ENCODE results near the gene TAF6L.
"Not testable (repeated sequence)": the region's sequence is repeated elsewhere in the genome, so short reads cannot be mapped to it uniquely, and the experiment has no call there.

TAF6L gene

DNA sequence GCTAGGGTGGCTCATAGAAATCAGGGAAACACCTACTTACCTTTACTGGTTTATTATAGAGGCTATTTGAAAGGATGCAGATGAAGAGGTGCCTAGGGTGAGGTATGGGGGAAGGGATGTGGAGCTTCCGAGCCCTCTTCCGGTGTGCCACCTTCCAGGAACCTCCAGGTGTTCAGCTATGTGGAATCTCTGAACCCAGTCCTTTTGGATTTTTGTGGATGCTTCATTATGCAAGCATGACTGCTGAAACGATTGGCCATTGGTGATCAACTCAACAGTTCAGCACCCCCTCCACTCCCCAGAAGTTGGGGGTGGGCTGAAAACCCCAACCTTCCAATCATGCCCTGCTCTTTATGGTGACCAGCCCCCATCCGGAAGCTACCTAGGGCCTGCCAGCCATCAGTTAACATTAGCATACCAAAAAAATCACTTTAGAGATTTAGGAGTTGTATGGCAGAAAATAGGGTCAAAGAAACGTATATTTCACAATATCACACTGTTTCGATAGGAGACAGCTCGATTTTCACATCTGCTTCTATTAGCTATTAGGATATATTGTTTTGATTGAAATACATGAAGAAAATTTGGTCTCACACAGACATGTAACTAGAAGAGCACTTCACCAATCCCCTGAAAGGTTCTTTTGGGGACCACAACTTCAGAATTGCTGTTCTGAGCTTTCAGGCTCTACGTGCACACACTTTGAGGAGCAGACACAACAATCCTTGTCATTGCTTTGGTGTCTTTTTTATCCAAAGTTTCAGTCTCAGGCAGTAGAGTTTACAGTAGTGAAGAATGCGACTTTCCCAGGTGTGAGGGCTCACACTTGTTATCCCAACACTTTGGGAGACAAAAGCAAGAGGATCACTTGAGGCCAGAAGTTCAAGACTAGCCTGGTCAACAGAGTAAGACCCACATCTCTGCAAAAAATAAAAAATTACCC, 13.1 kb upstream of the TAF6L start:
- DNase-seq, result no peak

DNA sequence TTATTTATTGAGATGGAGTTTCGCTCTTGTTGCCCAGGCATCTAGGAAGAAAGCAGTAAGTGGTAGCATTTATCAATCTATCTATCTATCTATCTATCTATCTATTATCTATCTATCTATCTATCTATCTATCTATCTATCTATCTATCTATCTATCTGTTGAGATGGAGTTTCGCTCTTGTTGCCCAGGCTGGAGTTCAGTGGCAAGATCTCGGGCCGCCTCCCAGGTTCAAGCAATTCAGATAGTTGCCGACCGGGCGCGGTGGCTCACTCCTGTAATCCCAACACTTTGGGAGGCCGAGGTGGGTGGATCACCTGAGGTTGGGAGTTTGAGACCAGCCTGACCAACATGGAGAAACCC, 10.3 kb upstream of the TAF6L start:
- not testable (repeated sequence) for DNase-seq

DNA sequence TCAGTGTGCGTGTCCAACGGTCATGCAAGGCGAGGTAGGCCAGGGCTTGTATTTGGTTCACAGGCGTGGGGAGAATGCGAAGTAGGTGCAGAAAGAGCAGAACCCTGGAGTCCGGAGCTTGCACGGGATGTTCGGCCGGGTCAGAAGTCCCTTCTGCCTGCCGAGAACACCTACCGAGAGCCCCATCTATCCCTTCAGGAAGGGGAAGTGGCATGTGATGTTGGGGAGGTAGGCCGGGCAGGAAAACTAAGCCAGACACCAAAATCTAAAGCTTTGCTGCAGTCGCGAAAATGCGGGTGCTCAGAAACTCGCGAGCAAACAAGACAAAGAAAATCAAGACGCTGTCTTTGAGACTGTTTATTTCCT, 435 bp upstream of the TAF6L start:
- peak; percentile 60 for DNase-seq

DNA sequence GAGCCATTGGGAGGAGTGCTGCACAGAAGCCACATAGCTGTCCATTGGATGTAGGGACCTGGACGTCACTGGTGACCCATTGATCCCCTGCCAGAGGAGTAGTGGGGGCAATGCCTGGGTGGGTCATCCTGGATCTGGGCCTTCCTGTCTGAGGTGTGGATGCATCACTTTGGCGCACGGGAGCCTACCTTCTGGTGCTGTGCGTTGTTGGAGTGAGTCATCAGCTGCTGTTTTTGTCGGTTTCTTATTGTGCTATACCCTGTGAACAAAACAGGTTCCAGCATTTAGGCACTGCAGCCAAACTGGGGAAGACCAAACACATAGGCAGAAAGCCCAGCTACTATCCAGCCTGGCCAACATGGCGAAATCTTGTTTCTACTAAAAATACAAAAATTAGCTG, 3.2 kb downstream of the TAF6L start:
- DNase-seq, result no peak

DNA sequence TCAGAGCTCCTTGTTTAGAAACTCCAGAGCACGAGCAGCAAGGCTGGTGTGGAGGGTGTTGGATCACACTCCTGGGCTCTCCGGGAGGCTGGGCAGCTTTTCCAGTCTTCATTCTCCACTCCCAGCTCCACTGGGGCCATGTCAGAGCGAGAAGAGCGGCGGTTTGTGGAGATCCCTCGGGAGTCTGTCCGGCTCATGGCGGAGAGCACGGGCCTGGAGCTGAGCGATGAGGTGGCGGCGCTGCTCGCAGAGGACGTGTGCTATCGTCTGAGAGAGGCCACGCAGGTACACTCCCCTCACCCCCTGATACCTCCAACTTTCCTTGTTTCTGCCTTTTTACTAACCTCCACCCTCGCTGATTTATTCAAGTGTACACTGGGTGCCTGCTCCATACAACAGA, 4.5 kb downstream of the TAF6L start:
- DNase-seq, result no peak

DNA sequence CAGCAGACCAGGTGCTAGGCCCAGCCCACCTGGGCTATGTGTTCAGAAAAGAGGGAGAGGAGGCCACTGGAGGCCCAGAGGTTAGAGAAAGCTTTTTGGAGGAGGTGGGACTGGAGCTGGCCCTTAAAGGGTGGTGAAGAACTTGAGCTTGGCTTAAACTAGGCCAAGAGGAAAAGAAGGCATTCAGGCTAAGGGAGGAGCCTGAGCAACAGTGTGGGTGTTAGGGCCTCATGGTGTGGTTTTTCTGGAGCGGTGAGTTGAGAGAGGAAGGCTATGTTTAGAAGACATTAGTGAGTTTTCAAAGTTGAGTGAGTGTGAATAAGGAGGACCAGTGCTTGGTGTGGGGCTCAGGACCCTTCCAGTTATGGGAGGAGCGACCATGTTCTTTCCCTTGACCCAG, 6.2 kb downstream of the TAF6L start:
- DNase-seq, result no peak

DNA sequence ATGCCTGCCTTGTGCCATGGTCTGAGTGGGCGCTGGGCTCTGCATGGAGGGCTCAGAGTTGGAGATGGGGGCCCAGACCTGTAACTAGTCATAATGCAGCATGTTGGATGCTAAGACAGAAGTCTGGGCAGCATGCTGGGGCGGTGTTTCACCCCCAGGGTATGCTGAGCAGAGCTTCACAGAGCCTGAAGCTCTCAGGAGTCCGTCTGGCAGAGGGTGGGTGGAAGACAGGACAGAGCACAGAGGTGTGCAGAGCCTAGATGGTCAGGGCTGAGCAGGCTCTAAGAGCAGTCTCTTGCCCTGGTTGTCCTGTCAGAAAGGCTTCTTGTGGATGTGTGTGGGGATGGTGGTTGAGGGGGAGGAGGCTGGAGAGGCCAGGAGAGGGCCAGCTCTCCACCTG, 7.2 kb downstream of the TAF6L start:
- no peak for DNase-seq

DNA sequence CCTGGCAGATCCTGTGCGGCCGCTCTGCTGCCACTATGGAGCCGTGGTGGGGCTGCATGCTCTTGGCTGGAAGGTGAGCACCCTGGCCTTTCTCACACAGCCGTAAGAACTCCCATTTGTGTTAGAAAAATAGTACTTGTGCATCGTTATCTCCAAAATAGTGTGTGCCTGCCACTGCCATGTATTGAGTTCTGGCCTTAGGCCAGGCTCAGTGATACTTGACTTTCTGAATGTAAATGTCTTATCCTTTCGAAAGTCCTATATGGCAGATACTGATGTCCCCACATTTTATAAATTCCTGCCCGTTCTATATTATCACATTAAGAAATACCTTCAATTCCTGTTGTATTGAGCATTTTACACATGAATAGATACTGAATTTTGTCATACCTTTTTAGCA, 11.6 kb downstream of the TAF6L start:
- no peak for DNase-seq

DNA sequence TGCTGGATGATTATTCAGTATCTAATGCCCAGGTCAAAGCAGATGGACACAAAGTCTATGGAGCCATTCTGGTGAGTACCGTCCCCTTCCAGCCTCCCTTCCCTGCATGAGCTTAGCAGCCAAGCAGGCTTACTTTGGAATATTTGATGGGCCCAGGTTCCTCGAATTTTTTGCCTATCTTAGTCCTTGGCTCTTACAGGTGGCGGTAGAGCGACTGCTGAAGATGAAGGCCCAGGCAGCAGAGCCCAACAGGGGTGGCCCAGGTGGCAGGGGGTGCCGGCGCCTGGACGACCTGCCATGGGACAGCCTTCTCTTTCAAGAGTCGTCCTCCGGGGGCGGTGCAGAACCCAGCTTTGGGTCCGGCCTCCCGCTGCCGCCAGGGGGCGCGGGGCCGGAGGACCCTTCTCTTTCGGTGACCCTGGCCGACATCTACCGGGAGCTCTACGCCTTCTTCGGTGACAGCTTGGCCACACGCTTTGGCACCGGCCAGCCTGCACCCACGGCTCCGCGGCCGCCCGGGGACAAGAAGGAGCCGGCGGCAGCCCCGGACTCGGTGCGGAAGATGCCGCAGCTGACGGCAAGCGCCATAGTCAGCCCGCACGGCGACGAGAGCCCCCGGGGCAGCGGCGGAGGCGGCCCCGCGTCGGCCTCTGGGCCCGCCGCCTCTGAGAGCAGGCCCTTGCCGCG, 15.3 kb downstream of the TAF6L start:
- DNase-seq, result peak; percentile 68

DNA sequence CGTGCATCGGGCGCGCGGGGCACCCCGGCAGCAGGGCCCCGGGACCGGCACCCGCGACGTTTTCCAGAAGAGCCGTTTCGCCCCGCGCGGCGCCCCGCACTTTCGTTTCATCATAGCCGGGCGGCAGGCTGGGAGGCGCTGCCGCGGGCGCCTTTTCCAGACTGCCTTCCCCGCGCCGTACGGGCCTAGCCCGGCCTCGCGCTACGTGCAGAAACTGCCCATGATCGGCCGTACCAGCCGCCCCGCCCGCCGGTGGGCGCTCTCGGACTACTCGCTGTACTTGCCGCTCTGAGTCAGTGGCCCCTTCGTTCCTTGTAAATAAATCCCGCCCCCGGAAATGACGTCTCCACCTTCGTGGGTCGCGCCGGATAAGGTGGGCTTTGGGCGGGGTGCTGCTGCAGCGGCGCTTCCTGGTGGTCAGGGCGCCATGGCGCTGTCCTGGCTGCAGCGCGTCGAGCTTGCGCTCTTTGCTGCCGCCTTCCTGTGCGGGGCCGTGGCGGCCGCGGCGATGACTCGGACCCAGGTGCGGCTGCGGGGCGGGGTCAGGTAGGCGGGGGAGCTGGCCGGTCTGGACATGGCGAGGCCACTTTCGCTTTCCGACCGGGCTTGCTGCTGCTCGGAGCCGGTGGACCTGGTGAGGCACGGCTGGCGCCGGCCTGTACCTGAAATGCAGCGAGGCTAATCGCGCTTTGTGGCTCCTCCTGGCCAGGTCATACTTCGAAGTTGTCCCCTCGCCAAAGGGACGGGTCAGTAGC, 16.0 kb downstream of the TAF6L start, which contains the start of gene TMEM179B:
Gene TMEM179B, plus strand, starts transcription at position 398 of the 755 bp plus-strand sequence. Its CDS starts 30 bp downstream, at position 428.
- DNase-seq, result peak; percentile 85

DNA sequence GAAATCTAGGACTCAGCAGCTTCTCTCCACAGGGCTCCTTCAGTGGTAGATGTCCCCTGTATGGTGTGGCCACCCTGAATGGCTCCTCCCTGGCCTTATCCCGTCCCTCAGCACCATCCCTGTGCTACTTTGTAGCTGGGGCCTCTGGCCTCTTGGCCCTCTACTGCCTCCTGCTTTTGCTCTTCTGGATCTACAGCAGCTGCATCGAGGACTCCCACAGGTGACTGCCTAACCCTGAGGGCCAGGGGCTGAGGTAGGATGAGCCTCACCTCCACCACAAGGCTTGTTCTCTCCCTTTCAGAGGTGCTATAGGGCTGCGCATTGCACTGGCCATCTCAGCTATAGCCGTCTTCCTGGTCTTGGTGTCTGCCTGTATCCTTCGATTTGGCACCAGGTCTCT, 17.8 kb downstream of the TAF6L start:
- no peak for DNase-seq

DNA sequence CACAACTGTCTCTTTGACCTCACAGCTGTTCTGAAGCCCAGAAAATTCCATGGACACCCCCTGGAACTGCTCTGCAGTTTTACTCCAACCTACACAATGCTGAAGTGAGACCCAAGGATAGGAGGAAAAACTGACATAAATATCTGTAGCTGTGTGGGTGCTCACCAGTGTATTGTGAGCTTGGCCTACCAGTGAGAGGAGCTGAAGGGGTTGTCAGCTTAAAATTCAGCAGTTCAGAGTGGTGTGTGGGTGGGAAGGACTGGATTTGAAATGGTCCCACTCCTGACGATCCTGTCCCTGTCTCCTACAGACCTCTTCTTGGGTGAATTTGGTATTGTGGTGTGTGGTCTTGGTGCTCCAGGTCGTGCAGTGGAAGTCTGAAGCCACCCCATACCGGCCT, 18.4 kb downstream of the TAF6L start:
- no peak for DNase-seq

DNA sequence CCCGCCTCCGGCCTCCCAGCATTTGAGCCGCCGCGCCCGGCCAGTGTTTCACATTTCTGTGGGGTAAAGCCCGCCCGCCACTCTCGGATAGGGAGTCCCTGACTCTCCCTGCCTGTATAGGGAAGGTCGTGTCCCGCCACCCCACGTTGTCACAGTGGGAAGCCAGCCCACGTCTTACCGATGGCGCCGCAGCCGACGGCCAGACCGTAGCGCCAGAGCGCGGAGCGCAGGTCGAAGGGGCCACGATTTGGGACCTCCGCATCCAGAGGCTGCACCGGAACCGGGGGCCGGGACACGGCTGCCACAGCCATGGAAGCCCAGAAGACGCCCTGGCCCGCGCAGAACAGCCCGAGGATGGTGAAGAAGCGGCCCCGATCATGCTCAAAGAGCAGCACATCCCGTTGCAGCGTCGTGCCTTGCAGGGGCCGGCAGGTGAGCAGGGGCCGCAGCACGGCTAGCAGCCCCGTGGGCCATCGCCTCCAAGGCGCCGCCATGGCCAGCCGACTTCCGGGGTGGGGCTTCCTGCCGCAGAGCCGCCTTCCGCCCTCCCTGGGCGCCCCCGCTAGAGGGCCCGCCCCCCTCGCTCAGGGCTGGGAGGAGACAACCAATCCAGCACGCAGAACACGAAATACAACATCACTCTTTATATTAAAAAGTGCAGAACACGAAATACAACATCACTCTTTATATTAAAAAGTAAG, 20.5 kb downstream of the TAF6L start, which contains the start of gene TMEM223:
Gene TMEM223, minus strand, starts transcription at position 506 of the 701 bp plus-strand sequence. Its CDS starts 12 bp downstream, at position 494.
- peak; percentile 68 for DNase-seq

DNA sequence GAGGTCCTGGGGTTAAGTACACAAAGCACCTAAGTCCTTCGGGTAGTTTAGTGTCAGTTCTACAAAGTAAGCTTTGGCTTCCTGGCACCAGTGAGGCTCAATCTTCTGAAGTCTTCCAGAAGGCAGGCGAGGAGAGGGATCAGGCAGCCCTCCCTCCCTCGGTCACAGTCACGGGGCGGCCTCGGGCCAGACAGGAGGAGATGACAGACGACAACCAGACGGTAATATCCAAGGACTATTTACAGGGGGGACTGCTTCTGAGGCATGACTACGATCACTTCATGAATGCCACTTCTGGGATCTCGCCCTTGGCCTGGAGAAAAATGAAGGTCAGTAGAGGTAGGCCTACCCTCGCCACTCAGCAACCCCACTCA, 21.0 kb downstream of the TAF6L start:
- DNase-seq, result no peak

DNA sequence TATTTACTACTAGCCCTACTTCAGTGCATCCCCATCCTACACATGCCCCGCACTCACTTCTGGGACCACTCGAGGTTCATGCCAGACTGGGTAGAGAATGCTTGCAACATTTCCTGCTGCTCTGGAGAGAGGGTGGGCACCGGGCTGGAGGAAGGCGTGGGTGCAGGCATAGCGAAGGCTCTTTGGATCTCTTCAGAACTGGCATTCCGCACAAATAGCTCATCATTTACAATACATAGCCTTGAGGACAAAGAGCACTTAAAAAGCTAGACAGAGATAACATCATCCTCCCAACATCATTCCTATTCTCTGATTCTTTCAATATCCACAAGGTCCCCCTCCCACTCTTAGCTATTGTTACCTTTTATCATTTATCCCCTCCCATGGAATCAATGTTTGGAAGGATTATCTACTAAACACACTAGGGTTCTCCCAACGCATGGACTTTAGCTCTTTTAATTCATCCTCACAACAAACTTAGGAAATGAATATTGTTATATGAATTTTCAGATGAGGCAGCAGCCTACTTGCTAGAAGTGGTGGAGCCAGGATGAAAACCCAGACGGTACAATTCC, 23.1 kb downstream of the TAF6L start:
- no peak for DNase-seq

DNA sequence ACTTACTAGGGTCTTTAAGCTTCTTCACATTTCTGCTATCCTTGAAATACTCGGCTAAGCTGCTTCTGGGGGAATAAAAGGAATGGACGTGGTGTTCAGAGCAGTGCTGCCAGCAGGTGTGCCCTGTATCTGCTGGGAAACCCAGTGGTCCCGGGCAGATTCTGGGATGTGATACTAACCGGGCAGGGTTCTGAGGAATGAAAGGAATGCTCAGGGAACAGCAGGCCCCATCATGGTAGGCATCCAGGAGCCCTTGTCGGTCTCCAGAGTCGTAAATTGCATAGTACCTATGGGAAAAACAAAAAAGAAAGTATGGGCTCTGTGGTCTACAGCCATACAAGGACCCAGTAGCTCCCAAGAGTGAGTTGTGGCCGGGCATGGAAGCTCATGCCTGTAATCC, 25.1 kb downstream of the TAF6L start:
- DNase-seq, result no peak

DNA sequence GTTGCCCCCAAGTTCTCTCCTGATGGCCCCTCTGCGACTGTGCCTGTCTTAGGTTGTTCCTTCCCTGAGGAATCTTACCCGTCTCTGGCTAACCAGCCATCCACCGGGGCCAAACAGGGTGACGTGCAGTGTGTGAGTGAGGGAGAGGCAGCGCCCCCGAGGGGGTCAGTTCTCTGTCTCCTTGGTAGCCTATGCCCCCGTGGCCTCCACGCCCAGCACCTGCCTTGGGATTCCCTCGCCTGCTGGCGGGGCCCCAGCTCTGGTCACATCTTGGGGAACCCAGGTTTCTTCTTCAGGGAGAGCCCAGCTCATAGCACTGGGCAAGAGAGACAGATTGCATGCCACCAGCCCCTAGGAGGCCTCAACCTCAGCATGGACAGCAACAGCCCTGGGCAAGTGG, 28.3 kb downstream of the TAF6L start:
- DNase-seq, result no peak

DNA sequence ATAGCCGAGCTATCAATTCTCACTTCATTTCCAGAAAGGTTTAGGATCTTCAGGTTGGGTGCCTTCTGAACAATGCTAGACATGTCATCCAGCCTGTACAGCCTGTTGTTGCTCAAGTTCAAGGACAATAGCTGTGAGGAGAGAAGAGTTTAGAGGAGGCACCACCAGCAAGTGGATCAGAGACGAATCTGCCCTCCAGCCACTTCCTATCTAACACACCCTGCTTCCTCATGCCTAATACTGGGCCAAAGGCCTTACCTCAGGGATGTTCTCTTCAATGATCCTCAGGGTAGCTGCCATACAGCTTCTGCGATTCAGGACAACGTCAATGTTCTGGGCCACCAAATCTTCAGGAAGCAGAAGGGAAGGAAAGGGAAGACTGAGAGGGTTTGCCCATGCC, 29.9 kb downstream of the TAF6L start:
- no peak for DNase-seq

DNA sequence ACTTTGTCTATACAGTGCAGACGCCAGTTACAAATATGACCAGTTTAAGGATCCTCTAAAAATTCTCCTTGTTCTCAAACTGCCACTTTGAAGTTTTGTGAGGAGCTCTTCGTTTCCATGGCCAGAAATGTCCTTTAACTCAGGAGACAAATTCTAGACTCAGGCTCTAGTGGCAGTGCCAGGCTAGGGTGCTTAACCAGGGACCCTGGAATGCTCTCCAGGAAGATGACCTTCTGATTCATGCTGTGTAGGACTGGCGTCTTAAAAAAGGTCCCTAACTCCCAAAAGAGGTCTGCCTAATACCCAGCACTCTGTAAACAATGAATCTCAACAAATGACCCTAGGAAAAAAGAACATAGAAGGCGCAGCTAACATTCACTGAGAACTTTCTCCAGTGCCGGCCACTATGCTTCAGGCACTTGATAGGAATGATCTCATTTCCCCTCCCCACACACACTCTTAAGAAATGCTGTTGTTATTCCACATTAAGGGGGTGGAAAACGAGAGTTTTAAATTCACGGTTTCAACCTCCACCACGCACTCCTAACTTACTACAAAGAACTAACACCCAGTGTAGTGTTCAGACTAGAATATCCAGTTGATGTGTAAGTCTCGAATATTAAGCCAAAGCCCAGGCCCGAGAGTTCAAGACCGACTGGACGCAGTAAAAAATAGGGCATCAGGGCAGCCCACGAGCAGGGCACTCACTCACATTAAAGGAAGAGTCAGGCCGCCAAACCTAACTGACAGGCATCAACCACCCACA, 33.3 kb downstream of the TAF6L start:
- DNase-seq, result peak; percentile 8

DNA sequence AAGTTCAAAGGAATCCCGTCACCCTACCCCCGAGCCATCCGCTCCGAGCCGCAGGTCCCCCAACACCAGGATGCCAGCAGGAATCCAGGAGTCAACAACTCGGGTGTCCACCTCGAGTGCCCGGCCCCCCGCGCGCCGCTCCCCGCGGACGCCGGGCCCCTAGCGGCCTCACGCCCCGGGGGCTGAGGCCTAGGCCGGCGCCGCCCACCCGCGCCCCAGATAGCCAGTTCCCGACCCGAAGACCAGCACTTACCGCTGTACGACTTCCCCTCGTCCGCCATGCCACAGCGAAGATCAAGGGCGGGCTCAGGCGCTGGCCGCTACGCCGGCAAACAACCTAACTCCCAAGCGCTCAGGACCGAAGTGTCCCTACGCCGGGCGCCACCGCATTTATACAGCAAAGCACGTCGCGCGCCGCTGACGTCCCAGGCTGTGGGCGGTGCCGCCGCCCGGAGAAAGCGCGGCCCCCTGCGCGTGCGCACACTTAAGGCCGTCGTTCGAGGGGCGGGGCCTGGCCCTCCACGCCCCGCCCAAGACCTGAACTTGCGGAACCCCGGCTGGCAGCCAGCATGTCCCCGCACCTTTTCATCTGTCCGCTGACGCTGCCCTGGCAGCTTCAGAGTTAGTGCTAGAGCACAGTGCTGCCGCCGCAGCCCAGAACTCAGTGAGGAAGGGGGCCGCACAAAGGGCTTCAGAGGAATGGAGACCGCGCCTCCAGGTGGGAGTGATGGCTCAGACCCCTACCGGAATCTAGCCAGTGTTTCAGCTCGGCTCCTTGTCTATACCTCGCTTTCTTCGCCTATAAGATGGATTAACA, 34.1 kb downstream of the TAF6L start, which contains the start of gene NXF1:
Gene NXF1, minus strand, starts transcription at position 365 of the 817 bp plus-strand sequence. Its CDS starts 84 bp downstream, at position 281.
- DNase-seq, result peak; percentile 88

All from kidney glomerular epithelial cell (primary cell).